HG03064 (cell line): ENCODE results near the gene PLPPR1.

Experiments used
- ATAC-seq: cut with Tn5 transposase; IDR thresholded peaks from one replicate; pipeline ENCODE4 v1.9.1; 2021; ENCODE audit warnings: low read depth; ENCODE audit not compliant: unreplicated experiment

Gene PLPPR1

GRCh38 chr9:101371813-101372212 lies 343.3 kb downstream of the PLPPR1 start:
- ATAC-seq: no peak

DNA sequence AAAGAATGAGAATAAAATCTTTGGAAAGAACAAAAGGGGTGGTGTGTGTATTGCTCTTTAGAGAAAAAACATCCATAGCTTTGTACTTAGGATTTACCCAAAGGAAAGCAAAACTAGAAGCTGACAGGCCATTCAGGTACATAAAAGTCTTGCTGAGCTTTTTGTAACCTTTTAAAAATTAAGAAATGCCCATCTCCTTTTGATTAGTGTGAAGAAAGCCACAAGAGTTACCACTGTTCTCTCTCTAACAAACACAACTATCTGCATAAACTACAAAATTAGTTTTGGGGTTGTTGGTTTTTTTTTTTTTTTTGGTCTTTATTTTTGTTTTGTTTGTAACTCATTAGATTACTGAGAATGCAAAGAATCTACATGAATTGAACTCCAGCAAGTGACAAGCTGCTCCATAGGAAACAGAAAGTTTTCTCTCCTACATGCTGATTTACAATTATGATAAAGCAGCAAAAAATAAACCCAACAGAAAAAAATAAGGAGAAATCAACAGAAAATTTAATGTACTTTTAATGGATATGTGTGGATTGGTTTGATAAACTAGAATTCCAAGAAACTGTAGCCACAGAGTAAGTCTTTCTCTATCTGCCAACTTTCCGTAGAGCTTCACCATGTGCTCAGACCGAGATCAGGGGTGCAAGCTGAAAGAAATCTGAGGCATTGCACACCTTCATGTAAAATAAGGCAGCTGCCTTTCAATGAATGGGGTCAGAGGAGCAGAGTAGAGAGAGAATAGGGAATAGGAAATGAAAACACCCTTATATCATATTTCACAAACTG lies 344.0 kb downstream of the PLPPR1 start:
- no peak for ATAC-seq
